GM18520 (cell line): Measurements from ENCODE around the gene BTRC.
"Not testable (repeated sequence)": the region's sequence is repeated elsewhere in the genome, so short reads cannot be mapped to it uniquely, and the experiment has no call there.

ENCODE experiments used
- ATAC-seq: cut with Tn5 transposase; IDR thresholded peaks from one replicate; pipeline ENCODE4 v1.9.1; 2021; ENCODE audit not compliant: unreplicated experiment

BTRC gene

DNA sequence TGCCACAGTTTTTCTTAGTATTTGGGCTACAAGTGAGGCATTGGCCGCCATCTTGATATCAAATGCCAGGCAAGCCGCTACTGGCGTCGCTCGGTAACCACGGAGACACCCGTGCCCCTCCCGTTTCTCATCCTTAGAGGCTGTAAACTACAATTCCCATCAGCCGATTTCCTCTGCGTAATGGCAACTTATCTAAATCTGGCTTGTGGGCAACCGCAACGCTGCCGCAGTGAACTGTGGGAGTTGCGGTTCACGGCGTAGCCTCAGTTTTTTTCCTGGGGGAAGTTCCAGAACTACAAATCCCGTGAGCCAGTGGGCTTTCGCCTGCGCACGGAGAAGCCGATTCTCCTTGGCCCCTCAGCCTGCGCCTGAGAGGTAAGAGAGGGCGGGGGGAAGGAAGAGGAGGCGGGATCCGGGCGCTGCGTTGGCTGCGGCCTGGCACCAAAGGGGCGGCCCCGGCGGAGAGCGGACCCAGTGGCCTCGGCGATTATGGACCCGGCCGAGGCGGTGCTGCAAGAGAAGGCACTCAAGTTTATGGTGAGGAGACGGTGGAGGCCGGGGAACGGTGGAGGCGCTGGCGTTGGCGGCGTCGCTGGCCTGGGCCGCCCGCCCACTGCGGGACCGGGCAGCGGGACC lies at the start of gene BTRC:
TSS of gene BTRC (plus strand) at position 474 of the 636 bp plus-strand sequence. CDS start at position 490, 16 bp downstream.
- peak; percentile 89 for ATAC-seq

DNA sequence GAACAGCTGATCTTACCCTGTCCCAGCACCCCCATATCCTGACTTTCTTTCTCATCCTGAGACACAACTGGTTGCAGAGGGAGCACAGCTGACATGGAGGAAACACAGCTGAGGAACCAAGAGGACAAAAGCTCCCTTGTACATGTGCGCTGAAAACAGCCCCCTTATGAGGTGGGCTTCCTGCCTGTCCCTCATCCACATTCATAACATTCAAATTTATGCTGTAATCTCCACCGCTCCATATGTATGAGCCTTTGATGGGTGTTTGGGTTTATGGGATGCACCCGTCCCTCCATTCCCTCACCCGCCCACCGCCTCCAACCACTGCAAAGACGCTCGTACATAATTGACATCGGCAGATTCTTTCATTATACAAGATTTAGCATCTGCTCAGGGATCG lies 49.6 kb upstream of the BTRC start:
- ATAC-seq, result no peak

DNA sequence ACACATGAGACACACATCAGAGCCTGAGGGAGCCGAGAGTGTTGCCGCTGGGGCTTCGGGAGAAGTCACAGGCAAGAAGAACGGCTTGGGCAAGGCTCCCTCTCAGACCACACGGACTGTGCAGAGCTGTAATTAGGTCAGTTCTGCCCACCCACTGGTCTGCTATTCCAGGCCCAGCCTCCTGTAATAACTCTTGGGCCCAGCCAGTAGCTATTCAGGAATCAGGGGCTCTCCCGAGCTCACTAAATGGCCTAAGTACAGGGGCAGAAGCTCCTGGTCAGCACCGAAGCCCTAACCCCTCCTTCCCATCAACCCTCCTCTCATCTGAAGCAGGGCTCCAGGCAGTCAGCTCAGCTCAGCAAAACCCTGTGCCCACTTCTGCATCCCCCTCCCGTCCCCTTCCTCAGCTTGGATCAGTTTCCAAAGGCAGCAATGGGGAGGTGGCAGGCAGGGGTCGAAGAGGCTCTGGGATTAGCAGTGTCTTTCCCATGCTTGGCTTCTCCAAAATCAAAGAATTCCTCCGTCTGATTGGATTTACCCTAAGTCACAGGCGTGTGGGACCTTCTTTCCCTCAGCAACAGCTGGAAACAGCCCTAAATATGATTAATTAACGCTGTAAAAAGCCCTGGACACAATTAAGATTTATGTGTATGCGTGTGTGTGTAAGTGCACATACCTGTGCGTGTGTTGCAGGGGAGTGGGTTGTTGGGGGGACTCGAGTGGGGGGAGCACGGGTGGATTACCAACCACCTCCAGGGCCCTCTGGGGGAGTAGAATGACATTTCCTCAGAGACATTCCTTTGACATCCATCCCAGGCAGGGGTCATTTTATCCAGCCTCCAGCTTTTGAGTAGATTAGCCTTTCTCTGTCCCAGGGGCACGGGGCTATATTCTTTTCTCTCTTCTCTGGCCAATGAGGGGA lies 48.4 kb upstream of the BTRC start:
- no peak for ATAC-seq

GRCh38 chr10:101308051-101308450 lies 45.9 kb upstream of the BTRC start:
- no peak for ATAC-seq

- no peak for ATAC-seq
Measured at GRCh38 chr10:101310529-101311184, 43.3 kb upstream of the BTRC start.

- ATAC-seq, result no peak
Measured at GRCh38 chr10:101311185-101312066, 42.5 kb upstream of the BTRC start.

DNA sequence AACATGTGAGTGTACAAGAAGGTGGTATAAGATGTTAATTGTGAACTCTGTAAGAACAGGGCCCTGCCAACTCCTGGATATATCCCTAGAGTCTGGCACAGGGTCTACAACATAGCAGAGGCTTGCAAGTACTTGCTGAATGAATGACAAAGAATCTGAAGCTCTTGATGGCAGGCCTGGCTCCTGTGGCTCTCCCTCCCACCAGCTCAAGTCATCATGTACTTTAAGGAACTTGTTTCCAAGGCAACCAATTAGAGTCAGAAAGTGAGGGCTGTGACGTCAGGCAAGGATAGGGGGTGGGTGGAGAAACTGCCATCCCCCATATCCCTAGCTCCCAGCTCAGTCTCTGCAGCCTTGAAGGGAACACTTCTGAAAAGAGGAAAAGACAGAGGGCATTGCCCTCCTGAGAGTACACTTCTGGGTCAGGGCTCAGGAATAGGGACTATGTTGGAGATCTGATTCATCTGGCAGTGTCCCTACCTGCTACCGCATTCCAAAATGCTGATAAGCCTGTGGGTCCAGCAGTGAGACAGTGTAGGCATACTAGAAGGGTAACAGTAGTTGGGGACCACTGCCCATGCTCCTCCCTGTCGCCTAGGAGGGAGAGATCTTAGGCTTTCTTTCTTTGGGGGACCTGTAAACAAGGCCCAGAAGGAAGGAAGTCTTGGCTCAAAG lies 34.6 kb upstream of the BTRC start:
- no peak for ATAC-seq

- ATAC-seq, result no peak
Measured at GRCh38 chr10:101321073-101321472, 32.9 kb upstream of the BTRC start.

GRCh38 chr10:101322266-101323108 lies 31.5 kb upstream of the BTRC start:
- ATAC-seq, result no peak

- ATAC-seq, result no peak
Measured at GRCh38 chr10:101323495-101323894, 30.5 kb upstream of the BTRC start.

- ATAC-seq, result not testable (repeated sequence)
Measured at GRCh38 chr10:101327454-101327853, 26.5 kb upstream of the BTRC start.

- ATAC-seq, result no peak
Measured at GRCh38 chr10:101329341-101330032, 24.5 kb upstream of the BTRC start.

GRCh38 chr10:101330231-101330630 lies 23.7 kb upstream of the BTRC start:
- no peak for ATAC-seq

- ATAC-seq, result no peak
Measured at GRCh38 chr10:101330631-101331225, 23.2 kb upstream of the BTRC start.

- no peak for ATAC-seq
Measured at GRCh38 chr10:101331956-101332355, 22.0 kb upstream of the BTRC start.

- not testable (repeated sequence) for ATAC-seq
Measured at GRCh38 chr10:101334259-101334658, 19.7 kb upstream of the BTRC start.

DNA sequence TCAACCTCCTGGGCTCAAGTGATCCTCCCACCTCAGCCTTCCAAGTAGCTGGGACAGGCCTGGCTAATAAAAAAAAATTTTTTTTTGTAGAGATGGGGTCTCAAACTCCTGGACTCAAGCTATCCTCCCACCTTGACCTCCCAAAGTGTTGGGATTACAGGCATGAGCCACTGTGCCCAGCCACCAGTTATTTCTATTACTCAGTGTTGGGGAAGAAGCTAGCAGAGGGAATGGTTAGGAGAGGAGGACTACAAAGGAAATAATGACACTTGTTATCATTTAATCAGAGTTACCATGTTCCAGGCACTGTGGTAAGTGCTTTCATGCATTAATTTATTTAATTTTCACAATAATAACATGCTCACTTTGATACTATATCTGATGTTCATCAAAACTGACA lies 17.6 kb upstream of the BTRC start:
- ATAC-seq, result no peak

GRCh38 chr10:101337836-101338235 lies 16.1 kb upstream of the BTRC start:
- no peak for ATAC-seq
